ENCODE results near the gene FILIP1L.

DNA sequence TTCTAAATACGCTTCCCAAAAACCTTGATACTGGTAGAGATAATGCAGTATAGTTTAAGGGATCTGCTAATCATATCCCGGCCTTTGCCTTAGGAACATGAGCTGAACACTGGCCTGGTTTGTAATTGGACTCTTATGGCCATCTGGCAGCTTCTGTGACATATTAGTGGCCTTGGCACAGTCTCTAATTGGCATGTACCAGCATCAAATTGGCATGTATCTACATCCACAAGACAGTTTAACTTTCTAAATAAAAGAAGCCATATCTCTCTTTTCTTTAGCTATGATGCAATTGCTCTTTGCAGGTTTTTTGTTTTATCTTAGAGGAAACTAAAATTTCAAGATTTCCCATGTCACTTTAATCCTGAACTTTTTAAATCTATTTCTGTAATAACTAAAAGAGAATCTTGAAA lies 44.6 kb upstream of the FILIP1L start:
- TF ChIP-seq, protein P1, sequence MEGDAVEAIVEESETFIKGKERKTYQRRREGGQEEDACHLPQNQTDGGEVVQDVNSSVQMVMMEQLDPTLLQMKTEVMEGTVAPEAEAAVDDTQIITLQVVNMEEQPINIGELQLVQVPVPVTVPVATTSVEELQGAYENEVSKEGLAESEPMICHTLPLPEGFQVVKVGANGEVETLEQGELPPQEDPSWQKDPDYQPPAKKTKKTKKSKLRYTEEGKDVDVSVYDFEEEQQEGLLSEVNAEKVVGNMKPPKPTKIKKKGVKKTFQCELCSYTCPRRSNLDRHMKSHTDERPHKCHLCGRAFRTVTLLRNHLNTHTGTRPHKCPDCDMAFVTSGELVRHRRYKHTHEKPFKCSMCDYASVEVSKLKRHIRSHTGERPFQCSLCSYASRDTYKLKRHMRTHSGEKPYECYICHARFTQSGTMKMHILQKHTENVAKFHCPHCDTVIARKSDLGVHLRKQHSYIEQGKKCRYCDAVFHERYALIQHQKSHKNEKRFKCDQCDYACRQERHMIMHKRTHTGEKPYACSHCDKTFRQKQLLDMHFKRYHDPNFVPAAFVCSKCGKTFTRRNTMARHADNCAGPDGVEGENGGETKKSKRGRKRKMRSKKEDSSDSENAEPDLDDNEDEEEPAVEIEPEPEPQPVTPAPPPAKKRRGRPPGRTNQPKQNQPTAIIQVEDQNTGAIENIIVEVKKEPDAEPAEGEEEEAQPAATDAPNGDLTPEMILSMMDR (IDR thresholded peaks at IDR 0.05; ENCODE audit: insufficient read depth, low read length, poor library complexity, severe bottlenecking) = no peak
- TF ChIP-seq EZH2phosphoT487 (conservative IDR thresholded peaks at IDR 0.05; ENCODE audit: low read length) = no peak
